ENCODE data around the gene MASP1. TPM values are rescaled to one million over a fixed set of nuclear protein-coding genes. Genes with fewer than 3 reads are reported as not detected.

Gene MASP1, protein sequence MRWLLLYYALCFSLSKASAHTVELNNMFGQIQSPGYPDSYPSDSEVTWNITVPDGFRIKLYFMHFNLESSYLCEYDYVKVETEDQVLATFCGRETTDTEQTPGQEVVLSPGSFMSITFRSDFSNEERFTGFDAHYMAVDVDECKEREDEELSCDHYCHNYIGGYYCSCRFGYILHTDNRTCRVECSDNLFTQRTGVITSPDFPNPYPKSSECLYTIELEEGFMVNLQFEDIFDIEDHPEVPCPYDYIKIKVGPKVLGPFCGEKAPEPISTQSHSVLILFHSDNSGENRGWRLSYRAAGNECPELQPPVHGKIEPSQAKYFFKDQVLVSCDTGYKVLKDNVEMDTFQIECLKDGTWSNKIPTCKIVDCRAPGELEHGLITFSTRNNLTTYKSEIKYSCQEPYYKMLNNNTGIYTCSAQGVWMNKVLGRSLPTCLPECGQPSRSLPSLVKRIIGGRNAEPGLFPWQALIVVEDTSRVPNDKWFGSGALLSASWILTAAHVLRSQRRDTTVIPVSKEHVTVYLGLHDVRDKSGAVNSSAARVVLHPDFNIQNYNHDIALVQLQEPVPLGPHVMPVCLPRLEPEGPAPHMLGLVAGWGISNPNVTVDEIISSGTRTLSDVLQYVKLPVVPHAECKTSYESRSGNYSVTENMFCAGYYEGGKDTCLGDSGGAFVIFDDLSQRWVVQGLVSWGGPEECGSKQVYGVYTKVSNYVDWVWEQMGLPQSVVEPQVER
- total RNA-seq (1 to 10 TPM; 3.8 to 6.0 TPM), polyA plus RNA-seq (1 to 10 TPM in 1 of 2 donors, under 1 TPM in 1; 0.88 to 2.7 TPM)
- long read RNA-seq, donor 1, full-length matches to known transcripts = 2 of 13 reads
- long read RNA-seq, donor 1, partial matches to known transcripts = 7 of 13 reads
- long read RNA-seq, donor 1, other reads (novel, unspliced or antisense) = 4 of 13 reads
- long read RNA-seq, donor 2, partial matches to known transcripts = 1 of 3 reads
- long read RNA-seq, donor 2, other reads (novel, unspliced or antisense) = 2 of 3 reads

DNA sequence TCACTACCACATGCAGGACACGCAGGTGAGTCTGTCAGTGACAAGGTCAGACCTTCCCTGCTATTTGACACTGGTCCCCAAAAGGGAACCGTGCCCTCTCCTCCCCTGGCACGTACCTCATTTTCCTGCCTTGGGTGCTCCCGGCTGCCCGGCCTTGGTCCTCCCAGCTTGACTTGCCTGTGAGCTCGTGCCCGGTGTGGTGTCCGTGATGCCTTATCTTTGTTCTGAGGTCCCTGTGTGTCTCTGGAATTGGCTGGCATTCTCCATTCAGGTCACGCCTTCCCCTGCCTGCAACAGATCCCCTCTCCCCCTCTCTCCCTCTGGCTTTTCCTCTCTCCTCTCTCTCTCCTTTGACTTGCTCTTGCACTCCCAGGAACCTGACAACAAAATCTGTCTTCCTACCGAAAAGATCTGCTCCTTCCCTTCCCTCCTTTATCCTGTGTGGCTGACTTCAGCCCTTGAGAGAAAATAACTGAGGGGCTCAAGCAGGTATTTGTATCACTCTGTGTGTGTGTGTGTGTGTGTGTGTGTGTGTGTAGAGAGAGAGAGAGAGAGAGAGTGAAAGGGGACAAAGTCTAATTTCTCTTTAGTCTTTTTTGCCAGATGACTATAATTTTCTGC lies at the start of gene MASP1:
Gene MASP1 (minus strand): TSS at position 226 of the 621 bp plus-strand sequence. CDS start 105 bp downstream, at position 121.
- peaks cover 0 to 9% of the 10 kb centered on the region in 2 donors for H3K4me1 ChIP-seq (ENCODE audit: control insufficient read depth in 1 of 2, insufficient read depth in 2 of 2, low read length in 2 of 2)
- DNase-seq (no peak), ATAC-seq (ENCODE audit: low FRiP score) (peak; percentile 17)
- H3K27ac ChIP-seq (ENCODE audit: low read depth in 1 of 2, low read length in 2 of 2) = peak within 1 kb of the TSS in 1 of 2 donors; percentile 37
- 4 to 9% methylated on average over 10 of the region's 10 CpGs for WGBS, 2 donors
- no peaks in the 10 kb centered on the region for H3K36me3 ChIP-seq (ENCODE audit: control insufficient read depth in 1 of 2, insufficient read depth in 2 of 2, low read length in 1 of 2)
- no peaks in the 10 kb centered on the region for H3K27me3 ChIP-seq (ENCODE audit: control insufficient read depth in 1 of 2, insufficient read depth in 2 of 2, low read length in 1 of 2)
- intact Hi-C loops (cut with DNase I) = no loop called here
- no peaks in the 10 kb centered on the region for H3K9me3 ChIP-seq (ENCODE audit: control insufficient read depth, low read length)
- peak within 1 kb of the TSS in 1 of 2 donors; percentile 24 for H3K4me3 ChIP-seq (ENCODE audit: low read length in 2 of 2)

DNA sequence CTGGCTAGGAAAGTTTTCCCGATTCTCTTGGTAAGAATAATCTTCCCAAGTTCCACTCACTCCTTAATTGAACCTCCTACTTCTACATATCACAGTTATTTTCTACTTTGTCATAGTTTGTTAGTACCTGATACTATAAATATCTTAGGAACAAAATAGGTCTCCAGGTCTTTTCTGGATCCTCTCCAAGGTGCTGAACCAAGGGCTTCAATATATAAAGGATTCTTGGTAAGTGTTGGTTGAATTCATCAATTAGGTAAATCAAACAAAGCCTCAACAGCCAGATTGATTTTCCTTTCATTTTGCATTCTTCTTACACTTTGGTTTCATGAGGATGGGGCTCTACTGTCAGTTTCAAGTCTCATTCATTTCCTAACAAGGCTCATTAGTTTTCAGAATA lies 49.0 kb upstream of the MASP1 start:
- Histone ChIP-seq H3K9me3 (ENCODE audit: control insufficient read depth, low read length) (no peaks in the 10 kb centered on the region), H3K4me1 (ENCODE audit: control insufficient read depth in 1 of 2, insufficient read depth in 2 of 2, low read length in 2 of 2) (no peaks in the 10 kb centered on the region), H3K27ac (ENCODE audit: low read depth in 1 of 2, low read length in 2 of 2) (no peak overlapping the region), H3K4me3 (ENCODE audit: low read length in 2 of 2) (no peak overlapping the region), H3K36me3 (ENCODE audit: control insufficient read depth in 1 of 2, insufficient read depth in 2 of 2, low read length in 1 of 2) (no peaks in the 10 kb centered on the region), H3K27me3 (ENCODE audit: control insufficient read depth in 1 of 2, insufficient read depth in 2 of 2, low read length in 1 of 2) (no peaks in the 10 kb centered on the region)
- WGBS, 2 donors = 93 to 100% methylated on average over 1 of the region's 1 CpG
- no peak for ATAC-seq (ENCODE audit: low FRiP score)
- intact Hi-C loops (cut with DNase I) = no loop called here
- no peak for DNase-seq

DNA sequence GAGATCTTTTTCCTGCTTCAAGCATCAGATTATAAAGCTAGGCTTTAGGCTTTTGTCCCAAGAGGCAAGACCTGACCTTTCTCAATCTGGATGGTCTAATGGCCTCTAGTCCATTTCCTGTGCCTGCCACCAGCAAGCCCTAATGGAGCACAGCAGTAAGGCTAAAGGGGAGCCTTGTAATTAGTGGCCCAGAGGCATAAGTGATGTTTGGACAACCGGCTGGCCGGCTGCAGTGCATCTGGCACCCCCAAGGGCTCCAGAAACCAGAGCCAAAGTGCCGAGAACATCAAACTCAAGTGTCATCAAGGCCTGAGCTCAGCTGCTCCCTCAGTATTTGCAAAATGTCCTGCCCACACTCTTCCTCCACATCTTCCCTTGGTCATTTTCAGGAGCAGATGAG lies 44.8 kb upstream of the MASP1 start:
- no peaks in the 10 kb centered on the region for H3K9me3 ChIP-seq (ENCODE audit: control insufficient read depth, low read length)
- H3K4me1 ChIP-seq (ENCODE audit: control insufficient read depth in 1 of 2, insufficient read depth in 2 of 2, low read length in 2 of 2) = no peaks in the 10 kb centered on the region
- no peak for ATAC-seq (ENCODE audit: low FRiP score)
- intact Hi-C loops (cut with DNase I) = no loop called here
- no peaks in the 10 kb centered on the region for H3K36me3 ChIP-seq (ENCODE audit: control insufficient read depth in 1 of 2, insufficient read depth in 2 of 2, low read length in 1 of 2)
- no peak for DNase-seq
- 77 to 86% methylated on average over 3 of the region's 3 CpGs for WGBS, 2 donors
- H3K27ac ChIP-seq (ENCODE audit: low read depth in 1 of 2, low read length in 2 of 2) = no peak overlapping the region
- H3K4me3 ChIP-seq (ENCODE audit: low read length in 2 of 2) = no peak overlapping the region
- no peaks in the 10 kb centered on the region for H3K27me3 ChIP-seq (ENCODE audit: control insufficient read depth in 1 of 2, insufficient read depth in 2 of 2, low read length in 1 of 2)

DNA sequence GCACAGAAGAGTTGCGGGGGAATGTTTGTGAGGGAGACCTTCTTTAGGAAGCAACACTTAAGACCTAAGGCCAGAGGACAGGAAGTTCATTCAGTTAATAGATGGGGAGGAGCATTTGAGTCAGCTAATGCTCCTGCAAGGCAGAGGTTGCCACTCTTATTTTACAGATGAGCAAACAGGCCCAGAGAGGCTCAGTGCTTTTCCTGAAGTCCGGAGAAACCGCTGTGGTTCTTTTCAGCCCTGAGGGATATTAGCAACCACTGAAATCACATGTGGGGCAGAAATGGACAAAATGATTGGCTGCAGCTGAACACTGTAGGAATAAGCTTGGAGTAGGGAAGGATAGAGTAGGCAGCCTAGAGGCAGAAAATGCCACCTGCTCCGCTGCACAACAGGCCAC lies 43.4 kb upstream of the MASP1 start:
- ATAC-seq (ENCODE audit: low FRiP score) = no peak
- Histone ChIP-seq H3K4me1 (ENCODE audit: control insufficient read depth in 1 of 2, insufficient read depth in 2 of 2, low read length in 2 of 2) (no peaks in the 10 kb centered on the region), H3K36me3 (ENCODE audit: control insufficient read depth in 1 of 2, insufficient read depth in 2 of 2, low read length in 1 of 2) (no peaks in the 10 kb centered on the region), H3K27me3 (ENCODE audit: control insufficient read depth in 1 of 2, insufficient read depth in 2 of 2, low read length in 1 of 2) (no peaks in the 10 kb centered on the region), H3K4me3 (ENCODE audit: low read length in 2 of 2) (no peak overlapping the region), H3K9me3 (ENCODE audit: control insufficient read depth, low read length) (no peaks in the 10 kb centered on the region), H3K27ac (ENCODE audit: low read depth in 1 of 2, low read length in 2 of 2) (no peak overlapping the region)
- DNase-seq = no peak
- intact Hi-C loops (cut with DNase I) = no loop called here
- 95 to 97% methylated on average over 4 of the region's 4 CpGs for WGBS, 2 donors

DNA sequence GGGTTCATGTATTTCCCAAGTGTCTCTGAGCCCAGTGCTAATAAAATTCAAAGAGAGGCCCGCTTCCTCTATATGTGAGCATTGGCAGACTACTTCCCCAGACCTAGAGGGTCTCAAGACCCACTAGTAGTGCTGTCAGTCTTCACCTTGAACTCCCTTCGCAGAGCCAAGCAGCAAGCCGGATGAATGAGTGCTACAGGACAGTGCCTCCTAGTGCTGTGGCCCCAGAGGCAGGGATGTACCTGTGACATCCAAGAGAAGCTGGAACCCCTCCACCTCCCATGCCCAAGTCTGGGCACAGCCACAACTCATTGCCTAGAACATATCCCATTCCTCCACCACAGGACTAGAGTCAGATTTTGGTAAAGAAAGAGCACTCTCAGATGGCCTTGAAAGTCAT lies 37.2 kb upstream of the MASP1 start:
- no peak for ATAC-seq (ENCODE audit: low FRiP score)
- no peak overlapping the region for H3K4me3 ChIP-seq (ENCODE audit: low read length in 2 of 2)
- no peak overlapping the region for H3K27ac ChIP-seq (ENCODE audit: low read depth in 1 of 2, low read length in 2 of 2)
- DNase-seq = no peak
- no peaks in the 10 kb centered on the region for H3K36me3 ChIP-seq (ENCODE audit: control insufficient read depth in 1 of 2, insufficient read depth in 2 of 2, low read length in 1 of 2)
- no peaks in the 10 kb centered on the region for H3K27me3 ChIP-seq (ENCODE audit: control insufficient read depth in 1 of 2, insufficient read depth in 2 of 2, low read length in 1 of 2)
- no peaks in the 10 kb centered on the region for H3K4me1 ChIP-seq (ENCODE audit: control insufficient read depth in 1 of 2, insufficient read depth in 2 of 2, low read length in 2 of 2)
- no peaks in the 10 kb centered on the region for H3K9me3 ChIP-seq (ENCODE audit: control insufficient read depth, low read length)
- intact Hi-C loops (cut with DNase I) = no loop called here
- 95 to 96% methylated on average over 3 of the region's 3 CpGs for WGBS, 2 donors

DNA sequence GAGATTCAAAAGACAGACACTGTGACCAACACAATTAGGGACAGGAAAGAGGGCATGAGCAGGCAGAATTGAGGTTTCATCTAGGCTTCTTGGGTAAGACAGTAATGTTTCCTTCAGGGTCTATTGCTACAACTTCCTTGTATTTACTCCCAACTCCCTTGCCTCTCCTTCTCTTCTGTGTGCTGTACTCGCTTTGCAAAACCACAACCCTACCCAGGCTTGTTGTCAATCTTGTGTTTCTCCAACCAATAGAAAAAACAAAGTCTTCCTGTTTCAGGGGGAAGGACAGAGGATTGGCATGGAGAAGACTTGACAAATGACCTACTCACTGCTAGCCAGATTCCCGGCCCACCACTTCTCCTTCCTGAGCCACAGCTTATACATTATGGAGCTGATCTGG lies 36.3 kb upstream of the MASP1 start:
- 84 to 86% methylated on average over 2 of the region's 2 CpGs for WGBS, 2 donors
- H3K27ac ChIP-seq (ENCODE audit: low read depth in 1 of 2, low read length in 2 of 2) = no peak overlapping the region
- intact Hi-C loops (cut with DNase I) = no loop called here
- H3K27me3 ChIP-seq (ENCODE audit: control insufficient read depth in 1 of 2, insufficient read depth in 2 of 2, low read length in 1 of 2) = no peaks in the 10 kb centered on the region
- no peaks in the 10 kb centered on the region for H3K36me3 ChIP-seq (ENCODE audit: control insufficient read depth in 1 of 2, insufficient read depth in 2 of 2, low read length in 1 of 2)
- DNase-seq (no peak), ATAC-seq (ENCODE audit: low FRiP score) (no peak)
- no peaks in the 10 kb centered on the region for H3K4me1 ChIP-seq (ENCODE audit: control insufficient read depth in 1 of 2, insufficient read depth in 2 of 2, low read length in 2 of 2)
- no peak overlapping the region for H3K4me3 ChIP-seq (ENCODE audit: low read length in 2 of 2)
- H3K9me3 ChIP-seq (ENCODE audit: control insufficient read depth, low read length) = no peaks in the 10 kb centered on the region

DNA sequence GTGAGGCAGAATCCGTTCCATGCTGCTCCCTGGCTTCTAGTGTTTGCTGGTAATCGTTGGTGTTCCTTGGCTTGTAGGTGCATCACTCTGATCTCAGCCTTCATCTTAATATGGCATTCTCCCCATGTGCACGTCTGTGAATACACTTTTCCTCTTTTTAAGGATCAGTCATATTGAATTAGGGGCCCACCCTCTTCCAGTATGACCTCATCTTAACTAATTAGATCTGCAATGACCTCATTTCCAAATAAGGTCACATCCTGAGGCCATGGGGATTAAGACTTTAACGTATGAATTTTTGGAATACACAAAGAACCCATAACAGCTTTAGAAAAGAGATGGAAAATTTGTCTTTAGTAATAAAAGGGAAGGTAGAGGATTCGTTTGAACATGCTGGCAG lies 34.1 kb upstream of the MASP1 start:
- intact Hi-C loops (cut with DNase I) = no loop called here
- H3K27ac ChIP-seq (ENCODE audit: low read depth in 1 of 2, low read length in 2 of 2) = no peak overlapping the region
- WGBS, 2 donors = 86 to 87% methylated on average over 5 of the region's 5 CpGs
- H3K4me1 ChIP-seq (ENCODE audit: control insufficient read depth in 1 of 2, insufficient read depth in 2 of 2, low read length in 2 of 2) = no peaks in the 10 kb centered on the region
- H3K9me3 ChIP-seq (ENCODE audit: control insufficient read depth, low read length) = no peaks in the 10 kb centered on the region
- DNase-seq = no peak
- no peak for ATAC-seq (ENCODE audit: low FRiP score)
- no peaks in the 10 kb centered on the region for H3K27me3 ChIP-seq (ENCODE audit: control insufficient read depth in 1 of 2, insufficient read depth in 2 of 2, low read length in 1 of 2)
- no peaks in the 10 kb centered on the region for H3K36me3 ChIP-seq (ENCODE audit: control insufficient read depth in 1 of 2, insufficient read depth in 2 of 2, low read length in 1 of 2)
- H3K4me3 ChIP-seq (ENCODE audit: low read length in 2 of 2) = no peak overlapping the region

DNA sequence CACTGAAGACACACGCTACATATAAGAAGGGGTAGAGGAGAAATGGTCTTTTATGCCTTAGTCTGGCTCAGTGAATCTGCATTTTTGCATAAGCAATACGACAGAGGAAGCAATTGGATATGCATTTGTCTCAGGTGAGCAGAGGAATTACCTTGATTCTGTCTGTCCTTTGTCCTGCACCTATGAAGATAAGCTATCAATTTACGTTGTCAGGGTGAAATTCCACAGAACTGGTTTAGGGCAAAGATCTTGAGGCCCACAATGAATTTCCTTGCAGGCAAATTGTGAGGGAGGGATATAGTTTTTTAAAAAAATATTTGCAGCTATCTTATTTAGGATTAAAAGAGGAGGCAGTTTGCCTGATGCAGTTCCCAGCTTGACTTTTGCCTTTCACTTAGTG lies 31.6 kb upstream of the MASP1 start:
- Histone ChIP-seq H3K27me3 (ENCODE audit: control insufficient read depth in 1 of 2, insufficient read depth in 2 of 2, low read length in 1 of 2) (no peaks in the 10 kb centered on the region), H3K36me3 (ENCODE audit: control insufficient read depth in 1 of 2, insufficient read depth in 2 of 2, low read length in 1 of 2) (no peaks in the 10 kb centered on the region), H3K4me1 (ENCODE audit: control insufficient read depth in 1 of 2, insufficient read depth in 2 of 2, low read length in 2 of 2) (no peaks in the 10 kb centered on the region), H3K4me3 (ENCODE audit: low read length in 2 of 2) (no peak overlapping the region), H3K27ac (ENCODE audit: low read depth in 1 of 2, low read length in 2 of 2) (no peak overlapping the region), H3K9me3 (ENCODE audit: control insufficient read depth, low read length) (no peaks in the 10 kb centered on the region)
- 75 to 88% methylated on average over 3 of the region's 3 CpGs for WGBS, 2 donors
- DNase-seq (no peak), ATAC-seq (ENCODE audit: low FRiP score) (no peak)
- intact Hi-C loops (cut with DNase I) = no loop called here
